ENCODE measurements around the gene SCNN1A. TPM values are rescaled to one million over a fixed set of nuclear protein-coding genes. Genes with fewer than 3 reads are reported as not detected.

Gene SCNN1A
- total RNA-seq, 1 experiment from 2014 or later = 111 TPM

- Histone ChIP-seq H3K23me2 (ENCODE audit: insufficient read length, low read depth, low read length, poor library complexity, severe bottlenecking) (no peaks in the 10 kb centered on the region), H3K9me3 (ENCODE audit: control insufficient read depth, low read depth, low read length) (no peaks in the 10 kb centered on the region), H3K4ac (ENCODE audit: low read depth, low read length) (no peak overlapping the region), H3K27me3 (ENCODE audit: insufficient read depth, low read length) (no peaks in the 10 kb centered on the region), H3K18ac (ENCODE audit: insufficient read length, low read depth, low read length) (no peak overlapping the region), H2AK5ac (ENCODE audit: insufficient read length, low read length) (no peak overlapping the region), H2BK15ac (ENCODE audit: low read depth, low read length) (no peak overlapping the region), H2BK120ac (ENCODE audit: low read depth, low read length, poor library complexity, severe bottlenecking) (no peak overlapping the region), H2AFZ (ENCODE audit: low read length) (no peak overlapping the region), H4K20me1 (ENCODE audit: control insufficient read depth, insufficient read depth, insufficient read length) (no peaks in the 10 kb centered on the region), H2BK12ac (ENCODE audit: insufficient read length, low read depth, low read length) (no peak overlapping the region), H3K27ac (ENCODE audit: insufficient read length, low read depth, low read length) (no peak overlapping the region), H2BK20ac (ENCODE audit: low read depth, low read length, poor library complexity, severe bottlenecking) (no peak overlapping the region), H3K79me1 (ENCODE audit: insufficient read depth, low read depth, low read length, poor library complexity, severe bottlenecking) (no peaks in the 10 kb centered on the region), H3K14ac (ENCODE audit: insufficient read depth, low read length) (no peak overlapping the region), H3K79me2 (ENCODE audit: insufficient read depth, low read length) (no peaks in the 10 kb centered on the region), H3K4me2 (ENCODE audit: insufficient read depth, insufficient read length, low read length) (no peak overlapping the region), H3K4me1 (ENCODE audit: insufficient read depth, low read length) (no peaks in the 10 kb centered on the region; the same call in 1 of the 2 replicates), H3K9ac (ENCODE audit: extremely low read depth, insufficient read length, low read length) (no peak overlapping the region), H4K91ac (ENCODE audit: insufficient read length, low read depth, low read length) (no peak overlapping the region), H2BK5ac (ENCODE audit: insufficient read length, low read length) (no peak overlapping the region), H4K5ac (ENCODE audit: insufficient read length, low read depth, low read length) (no peak overlapping the region), H3K23ac (ENCODE audit: insufficient read length, low read depth, low read length) (no peak overlapping the region), H3T11ph (ENCODE audit: low read length) (no peak overlapping the region), H3K56ac (ENCODE audit: insufficient read length, low read depth, low read length) (no peak overlapping the region), H4K8ac (replicated peaks; ENCODE audit: insufficient read length, low read depth, low read length) (no peak overlapping the region)
- Mint-ChIP-seq H3K27me3 (ENCODE audit: low read depth) (no peaks in the 10 kb centered on the region), H3K27ac (no peak overlapping the region), H3K9me3 (no peaks in the 10 kb centered on the region), H3K4me1 (peaks cover 8 to 14% of the 10 kb centered on the region in 2 experiments), H3K36me3 (ENCODE audit: insufficient read depth in 1 of 3, low read depth in 3 of 3) (no peaks in the 10 kb centered on the region), H3K4me3 (no peak overlapping the region)
- no CpG with 5 or more reads among the region's 7 CpGs for WGBS (ENCODE audit: extremely low coverage, insufficient read length, low lambda C conversion rate)
- DNase-seq = no peak
- TF ChIP-seq CTCF (conservative IDR thresholded peaks at IDR 0.05) = no peak
These were observed 24.7 kb upstream of the SCNN1A start for GRCh38 chr12:6399884-6400644.

Data from H9 (cell line).